Measurements from ENCODE around the gene CACTIN. TPM values are rescaled to one million over a fixed set of nuclear protein-coding genes. Genes with fewer than 3 reads are reported as not detected.

CACTIN gene
- total RNA-seq, 1 experiment from 2014 or later = 18.6 TPM

GRCh38 chr19:3589439-3589838 is 37.2 kb downstream of the CACTIN start:
- no peak overlapping the region for H3K27ac ChIP-seq
- H2AFZ ChIP-seq = no peak overlapping the region
- H3K4me3 ChIP-seq = no peak overlapping the region
- H3K36me3 ChIP-seq (ENCODE audit: low read depth) = no peaks in the 10 kb centered on the region
- intact Hi-C loops (cut with micrococcal nuclease; ENCODE audit: unreplicated experiment) = no loop called here
- no peak for TF ChIP-seq CTCF (conservative IDR thresholded peaks at IDR 0.05)
- TF ChIP-seq EZH2 (IDR thresholded peaks at IDR 0.05; ENCODE audit: low read depth) = no peak
- BruUV-seq (replicated peaks) = no TSS peak
- no peak for DNase-seq
- no peaks in the 10 kb centered on the region for H3K9me3 ChIP-seq (ENCODE audit: insufficient read depth, low read depth)
- H3K27me3 ChIP-seq (ENCODE audit: insufficient read depth, low read depth) = peaks cover 11% of the 10 kb centered on the region; the same call in 1 of the 2 replicates
- H3K79me2 ChIP-seq (ENCODE audit: low read depth) = no peaks in the 10 kb centered on the region
- POLR2A ChIA-PET (ENCODE audit: unreplicated experiment) = no interaction called here
- H3K4me2 ChIP-seq = no peak overlapping the region
- CTCF ChIA-PET = no interaction called here
- no peaks in the 10 kb centered on the region for H3K4me1 ChIP-seq (replicated peaks; ENCODE audit: insufficient read depth)
- no peaks in the 10 kb centered on the region for H3K9me2 ChIP-seq (ENCODE audit: insufficient read depth)
- H3F3A ChIP-seq (ENCODE audit: insufficient read depth, low read depth) = peaks cover 3% of the 10 kb centered on the region; the same call in 1 of the 2 replicates
- H4K20me1 ChIP-seq (ENCODE audit: insufficient read depth) = no peaks in the 10 kb centered on the region

GRCh38 chr19:3586707-3587346 is 39.8 kb downstream of the CACTIN start:
- BruUV-seq (replicated peaks) = no TSS peak
- TF ChIP-seq EZH2 (IDR thresholded peaks at IDR 0.05; ENCODE audit: low read depth) (no peak), CTCF (conservative IDR thresholded peaks at IDR 0.05) (no peak)
- no peak overlapping the region for H3K4me2 ChIP-seq
- peaks cover 2% of the 10 kb centered on the region; the same call in 1 of the 2 replicates for H3K27me3 ChIP-seq (ENCODE audit: insufficient read depth, low read depth)
- H3K9me2 ChIP-seq (ENCODE audit: insufficient read depth) = no peaks in the 10 kb centered on the region
- no peaks in the 10 kb centered on the region for H3K36me3 ChIP-seq (ENCODE audit: low read depth)
- CTCF ChIA-PET = no interaction called here
- H3K79me2 ChIP-seq (ENCODE audit: low read depth) = no peaks in the 10 kb centered on the region
- intact Hi-C loops (cut with micrococcal nuclease; ENCODE audit: unreplicated experiment) = no loop called here
- DNase-seq = no peak
- no peaks in the 10 kb centered on the region for H3K4me1 ChIP-seq (replicated peaks; ENCODE audit: insufficient read depth)
- H3K4me3 ChIP-seq = no peak overlapping the region
- no peak overlapping the region for H3K27ac ChIP-seq
- H3F3A ChIP-seq (ENCODE audit: insufficient read depth, low read depth) = peaks cover 3% of the 10 kb centered on the region; the same call in 1 of the 2 replicates
- POLR2A ChIA-PET (ENCODE audit: unreplicated experiment) = no interaction called here
- no peaks in the 10 kb centered on the region for H4K20me1 ChIP-seq (ENCODE audit: insufficient read depth)
- no peaks in the 10 kb centered on the region for H3K9me3 ChIP-seq (ENCODE audit: insufficient read depth, low read depth)
- no peak overlapping the region for H2AFZ ChIP-seq

- no peak overlapping the region for H2AFZ ChIP-seq
- H4K20me1 ChIP-seq (ENCODE audit: insufficient read depth) = no peaks in the 10 kb centered on the region
- H3K9me3 ChIP-seq (ENCODE audit: insufficient read depth, low read depth) = no peaks in the 10 kb centered on the region
- DNase-seq = no peak
- no peaks in the 10 kb centered on the region; the same call in 1 of the 2 replicates for H3K27me3 ChIP-seq (ENCODE audit: insufficient read depth, low read depth)
- no peak overlapping the region for H3K4me2 ChIP-seq
- H3K4me1 ChIP-seq (replicated peaks; ENCODE audit: insufficient read depth) = no peaks in the 10 kb centered on the region
- no peak overlapping the region for H3K4me3 ChIP-seq
- intact Hi-C loops (cut with micrococcal nuclease; ENCODE audit: unreplicated experiment) = no loop called here
- no peaks in the 10 kb centered on the region for H3K36me3 ChIP-seq (ENCODE audit: low read depth)
- no peak overlapping the region for H3K27ac ChIP-seq
- TF ChIP-seq EZH2 (IDR thresholded peaks at IDR 0.05; ENCODE audit: low read depth) = no peak
- peak; percentile 53; the same call in 1 of the 2 replicates for TF ChIP-seq CTCF (conservative IDR thresholded peaks at IDR 0.05)
- H3K79me2 ChIP-seq (ENCODE audit: low read depth) = no peaks in the 10 kb centered on the region
- CTCF ChIA-PET = no interaction called here
- no TSS peak for BruUV-seq (replicated peaks)
- peaks cover 3% of the 10 kb centered on the region; the same call in 1 of the 2 replicates for H3F3A ChIP-seq (ENCODE audit: insufficient read depth, low read depth)
- POLR2A ChIA-PET (ENCODE audit: unreplicated experiment) = no interaction called here
- H3K9me2 ChIP-seq (ENCODE audit: insufficient read depth) = no peaks in the 10 kb centered on the region
Measured at GRCh38 chr19:3586127-3586626, 40.4 kb downstream of the CACTIN start.
